ENCODE measurements around the gene CARMIL1.

Gene CARMIL1

GRCh38 chr6:25504661-25505060 lies 225.5 kb downstream of the CARMIL1 start:
- DNase-seq (ENCODE audit: low read depth in 2 of 2): no peak

- DNase-seq (ENCODE audit: low read depth in 2 of 2): no peak
Observed at GRCh38 chr6:25506020-25506419, 226.8 kb downstream of the CARMIL1 start.

DNA sequence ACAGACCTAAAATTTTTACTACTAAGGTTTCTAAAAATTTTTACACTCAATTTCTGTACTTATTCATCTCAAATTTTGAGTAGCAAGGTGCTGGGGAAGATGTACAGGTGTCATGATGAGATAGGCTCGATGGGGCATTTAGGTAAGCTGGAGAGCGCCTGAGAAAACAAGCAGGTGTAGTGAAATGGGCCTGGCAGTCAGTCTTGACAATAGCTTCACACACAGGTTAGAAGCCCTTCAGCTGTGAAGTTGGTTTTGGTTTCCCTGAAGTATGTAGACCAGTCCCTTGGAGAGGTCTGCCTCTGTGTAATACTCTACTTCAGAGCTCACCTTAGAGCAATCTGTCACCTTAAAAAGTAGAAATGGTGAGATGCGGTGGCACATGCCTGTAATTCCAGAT lies 228.9 kb downstream of the CARMIL1 start:
- DNase-seq (ENCODE audit: low read depth in 2 of 2): no peak

GRCh38 chr6:25511376-25511775 lies 232.2 kb downstream of the CARMIL1 start:
- DNase-seq (ENCODE audit: low read depth in 2 of 2): no peak

DNA sequence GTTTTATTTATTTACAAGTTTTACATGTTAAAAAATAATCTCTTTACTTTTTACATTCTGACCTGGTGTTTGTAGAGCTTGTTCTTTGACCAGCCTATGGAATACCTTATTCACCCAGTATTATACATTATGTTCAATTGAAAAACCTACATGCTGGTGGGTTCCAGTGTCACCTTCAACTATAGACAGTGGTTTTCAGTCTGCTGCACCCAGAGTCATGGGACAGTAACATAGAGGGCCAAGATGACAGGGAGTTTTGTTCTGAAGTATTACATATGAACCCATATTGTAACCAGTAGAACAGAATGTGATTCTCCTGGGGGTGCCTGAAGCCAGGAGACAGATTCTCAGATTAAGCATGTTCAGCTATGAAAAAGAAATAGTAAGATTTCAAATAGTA lies 233.4 kb downstream of the CARMIL1 start:
- DNase-seq (ENCODE audit: low read depth in 2 of 2): no peak

DNA sequence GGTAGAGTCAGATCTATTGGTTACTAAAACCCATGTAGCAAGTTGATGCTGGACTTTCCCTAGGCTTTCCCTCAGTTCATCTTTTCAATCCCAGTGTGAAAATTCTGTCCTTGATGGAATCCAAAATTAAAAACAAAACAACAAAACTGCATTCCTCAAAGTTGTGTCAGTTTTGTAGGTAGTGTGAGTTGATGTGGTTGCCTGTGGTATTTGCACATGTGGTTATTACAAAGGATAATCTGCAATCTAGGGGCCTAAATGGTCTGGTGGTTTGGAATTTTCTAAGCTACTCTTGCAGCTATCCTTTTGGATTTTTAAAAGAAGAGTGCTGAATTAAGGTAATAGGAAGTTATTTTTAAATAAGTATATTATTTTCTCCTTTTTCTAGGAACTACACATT lies 240.7 kb downstream of the CARMIL1 start:
- DNase-seq (ENCODE audit: low read depth in 2 of 2): no peak

GRCh38 chr6:25524542-25524941 lies 245.4 kb downstream of the CARMIL1 start:
- DNase-seq (ENCODE audit: low read depth in 2 of 2): no peak

- no peak for DNase-seq (ENCODE audit: low read depth in 2 of 2)
Observed at GRCh38 chr6:25525078-25525477, 245.9 kb downstream of the CARMIL1 start.

- DNase-seq (ENCODE audit: low read depth in 2 of 2): no peak
Observed at GRCh38 chr6:25534942-25535631, 255.9 kb downstream of the CARMIL1 start.

GRCh38 chr6:25535632-25536225 lies 256.6 kb downstream of the CARMIL1 start:
- DNase-seq (ENCODE audit: low read depth in 2 of 2): no peak

DNA sequence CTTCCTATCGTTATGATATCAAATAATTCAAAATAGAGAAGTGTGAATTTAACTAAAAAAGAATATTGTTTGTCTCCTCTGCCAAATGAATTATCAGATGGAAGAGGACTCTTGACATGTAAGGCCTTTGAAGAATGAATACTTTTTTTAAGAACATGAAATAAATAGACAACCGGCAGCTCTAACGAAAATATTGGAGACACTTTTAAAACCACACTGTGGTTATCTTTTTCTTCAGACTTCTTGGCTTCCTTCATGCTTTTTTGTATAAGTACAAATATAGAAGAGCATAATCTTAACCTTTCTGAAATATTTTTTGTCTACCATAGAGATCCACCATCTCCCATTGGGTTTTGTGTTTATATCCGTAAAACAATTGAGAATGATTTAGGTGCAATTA lies 257.6 kb downstream of the CARMIL1 start:
- no peak for DNase-seq (ENCODE audit: low read depth in 2 of 2)

- DNase-seq (ENCODE audit: low read depth in 2 of 2): no peak
Observed at GRCh38 chr6:25537349-25538018, 258.3 kb downstream of the CARMIL1 start.

- no peak for DNase-seq (ENCODE audit: low read depth in 2 of 2)
Observed at GRCh38 chr6:25541228-25541627, 262.1 kb downstream of the CARMIL1 start.

DNA sequence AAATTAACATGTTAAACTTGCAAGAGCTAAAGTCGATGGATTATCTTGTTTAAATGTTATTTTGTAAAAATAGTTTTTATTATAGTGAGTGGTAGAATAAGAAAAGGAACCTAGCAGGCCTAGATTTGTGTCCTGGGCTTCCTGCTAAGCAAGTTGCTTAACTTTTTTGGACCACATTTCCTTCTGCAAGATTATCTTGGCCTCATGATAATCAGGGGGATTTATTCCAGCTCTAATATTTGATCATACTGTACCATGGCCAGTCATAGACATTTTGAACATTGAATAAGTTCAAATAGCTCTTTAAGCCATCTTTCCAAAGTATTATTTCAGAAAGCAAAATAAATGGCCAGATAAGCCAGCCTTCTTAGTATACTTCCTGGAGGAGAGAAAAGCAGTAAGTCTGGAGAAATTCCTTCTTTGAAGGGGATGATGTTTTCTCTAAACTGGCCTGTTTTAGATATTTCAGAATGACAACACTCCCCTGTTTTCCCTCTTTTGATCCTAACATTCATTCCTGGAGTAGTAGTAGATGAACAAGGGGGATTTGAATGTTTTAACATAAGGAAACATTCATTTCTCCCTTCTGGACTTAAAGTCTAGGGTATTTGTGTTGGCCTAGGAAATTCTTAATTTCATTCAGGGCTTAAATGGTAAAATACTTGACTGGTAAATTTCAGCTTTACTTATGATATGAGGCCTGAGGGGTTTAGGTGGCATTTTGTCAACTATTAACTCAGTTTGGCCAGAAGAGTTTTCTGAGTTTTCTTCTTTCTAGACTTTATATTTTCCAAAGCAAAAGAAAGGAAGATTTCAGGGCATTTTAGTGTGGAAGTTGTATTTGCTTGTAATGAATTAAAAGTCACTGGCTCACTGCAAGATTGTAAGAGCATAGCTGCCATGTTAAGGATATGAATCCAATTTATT lies 264.1 kb downstream of the CARMIL1 start:
- DNase-seq (ENCODE audit: low read depth in 2 of 2): no peak

GRCh38 chr6:25544833-25545232 lies 265.7 kb downstream of the CARMIL1 start:
- no peak for DNase-seq (ENCODE audit: low read depth in 2 of 2)

DNA sequence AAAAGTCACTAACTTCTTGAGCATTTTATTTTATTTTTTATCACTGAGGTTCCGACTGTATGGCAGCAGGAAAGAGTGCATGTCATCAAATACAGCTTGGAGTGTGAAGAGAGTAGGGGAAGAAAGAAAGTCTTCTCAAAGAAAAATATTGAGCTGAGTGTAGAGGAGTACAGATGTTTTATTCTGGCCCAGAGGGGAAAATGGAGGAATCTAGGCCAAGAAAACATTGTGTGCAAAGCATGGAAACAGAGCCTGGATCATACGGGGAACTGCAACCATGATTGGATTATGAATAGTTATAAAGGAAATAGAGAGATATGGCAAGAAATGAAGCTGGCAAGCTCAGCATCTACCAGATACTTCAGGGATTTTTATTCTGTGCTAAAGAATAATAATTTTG lies 268.6 kb downstream of the CARMIL1 start:
- no peak for DNase-seq (ENCODE audit: low read depth in 2 of 2)

DNA sequence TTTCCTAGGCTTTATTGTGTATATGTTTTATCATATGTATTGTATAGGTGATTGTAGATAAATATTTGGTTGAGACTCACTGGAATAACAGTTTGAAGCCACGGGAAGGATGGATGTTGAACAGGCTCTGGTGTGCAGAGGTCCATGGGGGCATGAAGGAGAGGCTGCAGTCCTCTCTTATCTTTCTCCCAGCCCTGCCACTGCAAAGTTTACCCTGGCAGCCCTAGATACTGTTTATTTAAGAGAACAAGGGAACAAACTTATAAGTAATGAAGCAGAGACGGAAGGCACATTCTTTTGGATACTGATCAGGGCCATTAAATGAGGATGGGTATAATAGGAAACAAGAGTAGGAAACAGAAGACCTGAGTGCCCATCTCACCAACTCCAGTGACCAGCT lies 269.3 kb downstream of the CARMIL1 start:
- no peak for DNase-seq (ENCODE audit: low read depth in 2 of 2)

DNA sequence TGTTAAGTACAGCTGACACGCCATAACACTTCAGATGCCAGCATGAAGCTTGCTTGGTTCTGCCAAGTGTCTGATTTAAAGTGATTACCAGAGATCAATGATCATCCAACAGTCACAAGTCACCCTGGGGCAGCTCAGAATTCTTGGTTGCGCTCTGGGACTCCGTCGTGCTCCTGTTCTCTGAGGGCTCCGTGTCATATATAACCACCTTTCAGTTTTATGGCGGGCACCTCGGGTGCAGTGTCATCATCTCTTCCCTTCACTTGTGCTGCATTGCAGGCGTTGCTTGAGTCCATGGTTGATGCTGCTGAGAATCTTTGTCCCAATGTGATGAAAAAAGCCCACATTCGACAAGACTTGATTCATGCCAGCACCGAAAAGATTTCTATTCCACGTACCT lies 271.5 kb downstream of the CARMIL1 start:
- DNase-seq (ENCODE audit: low read depth in 2 of 2): no peak

GRCh38 chr6:25553502-25553901 lies 274.3 kb downstream of the CARMIL1 start:
- no peak for DNase-seq (ENCODE audit: low read depth in 2 of 2)

DNA sequence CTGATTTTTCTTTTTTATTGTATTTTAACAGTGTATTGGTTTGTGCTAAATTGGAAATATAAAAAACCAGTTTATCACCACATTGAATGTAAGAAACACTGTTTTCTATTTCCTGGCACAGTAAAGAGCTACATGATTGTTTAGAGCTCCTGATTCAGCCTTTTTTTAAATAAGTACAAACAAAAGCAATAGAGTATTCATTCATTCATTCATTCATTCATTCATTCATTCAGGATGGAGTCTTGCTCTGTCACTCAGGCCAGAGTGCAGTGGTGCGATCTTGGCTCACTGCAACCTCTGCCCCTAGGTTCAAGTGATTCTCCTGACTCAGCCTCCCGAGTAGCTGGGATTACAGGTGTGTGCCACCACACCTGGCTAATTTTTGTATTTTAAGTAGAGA lies 276.0 kb downstream of the CARMIL1 start:
- DNase-seq (ENCODE audit: low read depth in 2 of 2): no peak

DNA sequence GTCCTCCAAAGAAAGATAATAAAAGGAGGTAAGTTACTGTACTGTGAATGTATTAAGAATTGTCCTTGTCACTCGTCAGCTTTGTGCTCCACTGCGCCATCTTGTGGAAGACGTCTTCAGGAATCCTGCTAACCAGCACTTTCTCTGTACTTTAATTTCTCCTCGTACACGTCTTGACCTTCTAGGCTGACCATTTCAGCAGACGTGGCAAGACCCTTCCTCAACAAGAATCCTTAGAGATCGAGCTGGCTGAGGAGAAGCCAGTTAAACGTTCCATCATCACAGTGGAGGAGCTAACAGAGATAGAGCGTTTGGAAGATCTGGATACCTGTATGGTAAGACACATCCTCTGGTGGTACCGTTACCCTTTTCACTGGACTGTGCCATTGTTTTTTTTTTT lies 277.3 kb downstream of the CARMIL1 start:
- peak; percentile 47 to 67 for DNase-seq (ENCODE audit: low read depth in 2 of 2)

- no peak for DNase-seq (ENCODE audit: low read depth in 2 of 2)
Observed at GRCh38 chr6:25558155-25558817, 279.1 kb downstream of the CARMIL1 start.
